HG03558 (cell line): ENCODE measurements around the gene SLC8A3.

Experiments
- ATAC-seq: cut with Tn5 transposase; IDR thresholded peaks from one replicate; pipeline ENCODE4 v1.9.1; 2021; ENCODE audit warnings: moderate number of reproducible peaks; ENCODE audit not compliant: unreplicated experiment; ENCODE audit errors: extremely low read depth

The SLC8A3 gene

GRCh38 chr14:70130482-70130881 is 58.3 kb downstream of the SLC8A3 start:
- no peak for ATAC-seq

- ATAC-seq = no peak
Observed at GRCh38 chr14:70127186-70127585, 61.6 kb downstream of the SLC8A3 start.

DNA sequence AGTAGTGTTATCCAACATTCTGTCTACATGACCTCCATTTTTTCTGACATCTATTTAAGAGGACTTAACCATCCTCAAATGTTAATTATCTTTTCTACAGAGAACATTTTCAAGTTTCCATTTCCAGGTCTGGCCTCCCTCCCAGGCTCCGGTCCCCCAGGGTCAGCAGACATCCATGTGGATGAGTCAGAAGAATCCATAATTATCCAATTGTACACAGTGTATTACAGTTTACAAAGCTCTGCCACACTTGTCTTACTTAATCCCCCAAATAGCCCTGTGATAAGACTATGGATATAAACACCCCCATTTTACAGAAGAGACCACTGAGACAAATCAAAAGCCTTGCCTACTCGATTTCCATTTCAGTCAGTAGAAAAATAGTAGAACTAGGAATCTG is 65.0 kb downstream of the SLC8A3 start:
- ATAC-seq = no peak

- no peak for ATAC-seq
Observed at GRCh38 chr14:70121521-70121920, 67.2 kb downstream of the SLC8A3 start.

DNA sequence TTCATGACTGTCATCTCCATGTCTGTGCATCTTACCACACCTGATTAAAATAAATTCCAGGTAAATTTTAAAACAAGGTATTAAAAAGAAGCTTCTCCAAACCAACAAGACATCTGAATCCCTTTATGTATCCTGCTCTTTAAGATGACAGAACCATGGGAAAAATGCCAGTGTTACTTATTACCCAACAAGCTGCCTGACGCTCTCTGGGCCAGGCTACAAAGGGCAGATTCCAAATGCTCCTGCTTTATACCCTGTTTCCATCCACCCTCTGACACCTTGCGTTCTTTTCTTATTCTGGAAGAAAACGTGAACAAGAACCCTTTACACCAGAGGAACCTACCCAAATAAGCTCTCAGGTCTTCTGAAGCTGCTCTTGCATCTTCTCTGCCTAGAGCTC is 70.7 kb downstream of the SLC8A3 start:
- ATAC-seq = no peak

DNA sequence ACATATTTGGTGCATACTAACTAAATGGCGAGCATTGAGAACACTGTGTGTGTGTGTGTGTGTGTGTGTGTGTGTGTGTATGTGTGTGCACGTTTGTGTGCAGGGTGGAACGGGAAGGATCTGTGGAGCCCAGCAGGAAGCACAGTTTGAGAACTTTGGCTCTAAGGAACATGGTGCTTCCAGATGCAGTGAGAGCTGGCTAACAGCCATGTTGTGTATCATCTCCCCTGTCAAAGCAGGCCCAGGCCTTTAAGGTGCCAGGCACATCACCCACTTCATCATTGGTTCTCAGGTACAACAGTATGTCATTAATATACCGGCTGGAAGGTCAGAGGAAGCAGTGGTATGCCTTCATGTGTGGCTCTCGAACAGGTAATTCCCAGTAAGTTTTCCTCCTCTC is 72.5 kb downstream of the SLC8A3 start:
- no peak for ATAC-seq

GRCh38 chr14:70114621-70115156 is 74.1 kb downstream of the SLC8A3 start:
- no peak for ATAC-seq

DNA sequence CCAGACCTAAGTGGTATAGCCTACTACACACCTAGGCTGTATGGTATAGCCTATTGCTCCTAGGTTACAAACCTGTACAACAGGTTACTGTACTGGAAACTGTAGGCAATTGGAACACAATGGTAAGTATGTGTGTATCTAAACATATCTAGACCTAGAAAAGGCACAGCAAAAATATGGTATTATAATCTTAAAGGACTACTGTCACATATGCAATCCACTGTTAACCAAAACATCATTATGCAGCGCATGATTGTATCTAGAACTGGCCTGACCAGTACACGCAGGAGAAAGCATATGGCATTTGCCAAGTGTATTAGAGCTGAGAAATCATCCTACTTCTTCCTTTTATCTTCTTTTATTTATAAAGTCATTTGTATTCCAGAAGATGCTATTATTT is 75.5 kb downstream of the SLC8A3 start:
- no peak for ATAC-seq

GRCh38 chr14:70108419-70108818 is 80.3 kb downstream of the SLC8A3 start:
- ATAC-seq = no peak

- ATAC-seq = no peak
Observed at GRCh38 chr14:70107309-70107708, 81.4 kb downstream of the SLC8A3 start.

GRCh38 chr14:70100071-70100470 is 88.7 kb downstream of the SLC8A3 start:
- no peak for ATAC-seq

DNA sequence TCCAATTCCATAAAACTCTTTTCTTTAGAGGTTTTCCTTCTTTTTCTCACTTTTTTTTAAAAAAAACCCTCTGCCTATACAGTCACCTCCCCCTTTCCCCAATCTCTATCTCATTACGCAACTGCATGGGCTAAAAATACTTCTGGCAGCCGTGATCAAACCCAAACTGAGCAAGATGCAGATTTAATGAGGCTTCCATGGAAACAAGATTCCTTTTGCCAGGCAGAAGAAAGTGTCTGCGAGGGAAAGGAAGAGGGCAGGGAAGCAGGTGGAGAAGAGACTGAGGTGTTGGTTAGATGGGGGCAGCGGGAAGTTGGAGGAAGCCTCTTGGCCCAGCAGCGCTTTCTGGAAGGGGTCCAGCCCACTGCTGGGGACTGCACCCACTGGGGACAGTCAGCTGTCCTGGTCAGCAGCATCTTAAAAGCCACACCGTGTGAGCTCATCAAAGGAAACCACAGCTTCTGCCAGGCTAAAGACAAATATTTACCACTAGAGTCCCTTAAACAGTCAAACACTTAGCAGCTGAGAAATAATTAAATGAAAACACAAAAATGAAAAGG is 90.4 kb downstream of the SLC8A3 start:
- ATAC-seq = no peak

- no peak for ATAC-seq
Observed at GRCh38 chr14:70097576-70098249, 91.0 kb downstream of the SLC8A3 start.

- ATAC-seq = no peak
Observed at GRCh38 chr14:70096866-70097265, 91.9 kb downstream of the SLC8A3 start.

DNA sequence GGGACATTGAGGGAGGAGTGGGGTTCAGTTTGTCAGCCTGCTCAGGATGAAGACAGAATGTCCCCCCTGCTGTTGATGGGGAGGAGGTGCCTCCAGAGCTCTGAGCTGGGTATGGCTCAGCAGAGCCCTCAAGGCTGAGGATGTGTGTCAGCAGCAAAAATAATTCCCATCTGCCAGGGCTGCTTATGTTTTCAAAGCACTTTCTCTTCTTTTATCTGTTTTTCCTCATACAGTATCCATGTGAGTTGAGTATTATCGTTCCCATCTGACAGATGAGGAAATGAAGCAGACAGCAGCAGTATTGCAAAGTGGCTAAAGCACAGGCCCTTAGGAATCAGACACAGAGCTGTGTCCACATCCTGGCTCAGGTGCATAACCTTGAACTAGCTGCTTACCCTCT is 94.1 kb downstream of the SLC8A3 start:
- ATAC-seq = no peak

DNA sequence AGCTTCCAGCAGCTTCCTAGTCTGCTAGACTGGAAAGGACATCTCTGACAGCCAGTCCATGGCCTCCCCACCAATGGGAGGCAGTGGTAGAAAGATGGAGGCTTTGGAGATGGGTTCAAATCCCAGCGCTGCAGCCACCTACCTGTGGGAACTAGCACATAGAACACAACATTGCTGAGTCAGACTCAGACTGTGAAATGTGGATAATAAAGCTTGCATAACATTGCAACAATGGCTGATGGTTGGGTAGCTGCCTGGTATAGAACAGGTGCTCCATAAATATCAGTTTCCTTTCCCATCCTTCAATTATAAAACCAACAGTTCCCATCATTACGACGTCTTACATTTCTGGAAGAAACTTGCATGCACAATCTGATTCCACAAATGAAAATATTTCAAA is 94.6 kb downstream of the SLC8A3 start:
- no peak for ATAC-seq

GRCh38 chr14:70093156-70093555 is 95.6 kb downstream of the SLC8A3 start:
- ATAC-seq = no peak

DNA sequence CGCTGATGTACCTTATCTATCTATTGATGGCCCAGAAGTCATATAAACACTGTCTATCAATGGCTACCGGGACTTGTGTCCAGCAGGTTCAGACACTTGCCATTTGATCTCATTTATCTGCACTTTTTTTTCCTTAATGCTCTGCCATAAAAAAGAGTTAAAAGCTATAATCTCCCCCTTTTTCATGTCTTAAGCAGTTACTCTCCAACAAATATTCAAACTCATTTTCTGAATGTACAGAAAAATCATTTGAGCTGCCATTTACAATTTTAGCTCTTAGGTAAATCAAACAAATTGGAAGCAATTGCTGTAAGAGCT is 101.4 kb downstream of the SLC8A3 start:
- no peak for ATAC-seq

DNA sequence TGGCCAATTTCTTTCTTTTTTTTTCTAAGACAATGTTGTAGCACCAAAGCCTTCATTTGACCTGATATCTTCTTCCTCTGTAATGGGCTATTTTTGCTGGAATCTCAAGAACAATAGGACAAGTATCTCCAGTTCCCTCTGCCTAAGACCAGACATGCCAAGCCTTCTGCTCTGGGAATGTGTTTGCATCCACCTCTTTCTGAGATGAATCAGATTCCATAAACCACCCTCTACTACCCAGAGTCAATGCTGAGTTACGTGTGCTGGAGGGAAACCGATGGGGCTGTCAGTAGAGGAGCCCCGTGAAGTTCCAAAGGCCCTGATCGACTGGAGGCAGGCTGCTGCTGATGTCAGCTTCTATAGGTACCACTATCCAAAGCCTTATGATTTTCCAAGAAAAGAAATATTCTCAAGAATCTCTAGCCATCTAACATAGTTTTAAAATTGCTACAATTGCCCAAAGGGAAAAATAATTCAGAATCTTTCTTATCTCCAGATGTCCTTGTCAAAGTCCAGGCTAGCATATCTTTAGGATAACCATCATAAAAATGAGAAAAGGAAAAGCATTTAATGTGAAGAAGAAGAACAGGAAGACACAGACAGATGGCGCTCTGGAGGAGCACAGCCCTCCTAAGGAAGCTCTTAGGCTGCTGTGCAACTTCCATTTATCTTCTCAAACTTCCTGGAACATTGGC is 101.9 kb downstream of the SLC8A3 start:
- no peak for ATAC-seq

GRCh38 chr14:70084226-70084625 is 104.5 kb downstream of the SLC8A3 start:
- ATAC-seq = no peak

DNA sequence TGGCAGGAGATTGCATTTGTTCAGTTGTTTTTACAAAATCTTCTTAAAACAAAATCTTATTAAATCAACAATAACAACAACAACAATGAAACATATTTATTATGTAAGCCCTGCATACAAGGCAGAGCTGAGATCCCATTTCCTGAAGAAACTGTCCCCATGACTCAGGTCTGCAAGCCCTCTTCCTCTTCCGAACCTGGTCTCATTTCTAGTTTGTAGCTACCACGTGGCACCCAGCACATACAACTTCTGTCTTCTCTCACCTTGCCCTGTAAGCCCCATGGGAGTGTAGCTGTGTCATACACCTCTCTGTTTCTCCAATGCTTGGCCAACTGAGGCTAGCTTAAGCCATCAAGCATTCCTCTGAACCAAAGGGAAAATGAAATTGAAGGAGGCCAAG is 106.4 kb downstream of the SLC8A3 start:
- ATAC-seq = no peak

DNA sequence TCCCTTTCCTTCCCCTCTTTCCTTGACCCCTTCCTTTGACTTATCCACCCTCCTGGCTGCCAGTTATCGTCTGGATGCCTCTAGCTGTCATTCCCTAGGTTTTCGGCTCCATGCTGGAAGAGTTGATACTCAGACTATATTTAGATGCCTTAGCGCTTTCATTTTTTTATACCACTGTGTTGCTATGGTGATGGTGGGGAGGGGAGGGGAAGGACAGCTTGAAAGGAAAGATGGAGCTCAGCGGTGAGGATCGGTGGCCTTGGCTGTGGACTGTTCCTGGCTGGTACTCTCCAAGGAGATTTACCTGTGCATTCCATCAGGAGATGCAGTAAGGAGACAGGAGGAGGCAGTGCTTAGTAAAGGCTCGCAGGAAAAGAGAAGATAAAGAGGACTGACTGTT is 108.7 kb downstream of the SLC8A3 start:
- ATAC-seq = no peak
